Adrenal gland (tissue), 12 donors: ENCODE measurements around the gene ADGRB3. TPM values are rescaled to one million over a fixed set of nuclear protein-coding genes. Genes with fewer than 3 reads are reported as not detected.

Experiments used
- DNase-seq, 7 donors: peaks; one replicate each; pipeline ENCODE4 v3.0.0-alpha.2; 2019 to 2020
- H3K27ac ChIP-seq, 5 donors: fragments of 200-600 bp; sonication (generic) in 4 of 5; 1 replicate in 3 of 5; 2 replicates in 2 of 5; pipeline versions ENCODE4 v1.5.1 to v1.8.0; 2016 to 2020; ENCODE audit warnings: mild to moderate bottlenecking in 1 of 5
- H3K27me3 ChIP-seq: fragments of 200-600 bp; 2 replicates; pipeline ENCODE4 v1.8.0; 2021
- H3K36me3 ChIP-seq, 2 donors: fragments of 200-600 bp; replicated peaks in 1 of 2; 1 replicate in 1 of 2; 2 replicates in 1 of 2; pipeline versions ENCODE4 v1.5.1 to v1.8.0; 2018 to 2022
- H3K4me1 ChIP-seq, 2 donors: fragments of 200-600 bp; replicated peaks in 1 of 2; 1 replicate in 1 of 2; 2 replicates in 1 of 2; pipeline versions ENCODE4 v1.5.1 to v1.8.0; 2018 to 2021
- H3K4me3 ChIP-seq, 4 donors: fragments of 200-600 bp; sonication (generic) in 3 of 4; one replicate each; pipeline ENCODE4 v1.5.1; 2016 to 2018
- H3K9me3 ChIP-seq, 3 donors: fragments of 200-600 bp; sonication (generic) in 1 of 3; replicated peaks in 1 of 3; 1 replicate in 2 of 3; 2 replicates in 1 of 3; pipeline versions ENCODE4 v1.5.1 to v1.8.0; 2016 to 2021
- CTCF ChIP-seq, 6 experiments: fragments of 450-650 bp in 4 of 6; fragments of 200-600 bp in 2 of 6; sonication (generic) in 1 of 6; IDR thresholded peaks; 1 replicate in 5 of 6; 2 replicates in 1 of 6; pipeline versions ENCODE4 v1.5.1 to v1.8.0; 2016 to 2021; ENCODE audit warnings: antibody characterized with exemption in 6 of 6, mild to moderate bottlenecking in 2 of 6, moderate library complexity in 1 of 6
- POLR2A ChIP-seq, 2 donors: fragments of 450-650 bp; IDR thresholded peaks; one replicate each; pipeline ENCODE4 v1.6.1; 2017; ENCODE audit warnings: antibody characterized with exemption in 2 of 2, mild to moderate bottlenecking in 2 of 2, moderate library complexity in 1 of 2
- WGBS, 4 donors: extraction: QIAGEN DNeasy Blood & Tissue Kit in 2 of 4; methylation state at CpG; one replicate each; pipeline versions ENCODE4 v1.1.5 to v1.1.7; 2013 to 2017; 5-methylcytosine and 5-hydroxymethylcytosine counted together
- intact Hi-C, 2 donors: fragments of 100-400 bp; cut with DNase I; formaldehyde crosslinking; loops; one replicate each; pipeline versions ENCODE4 v1.14.1 to v1.15.0; 2022 to 2023
- polyA plus RNA-seq, 3 donors: library from polyadenylated mRNA; stranded (reverse); fragments of 200-250 nt in 2 of 3; fragments of 350-450 nt in 1 of 3; fragmentation: Illumina TruSeq in 1 of 3; extraction: RNeasy Lipid Tissue Mini Kit (QIAGEN cat#74804) in 1 of 3; gene quantifications; one replicate each; pipeline ENCODE4 v1.2.3, GENCODE V29; 2013 to 2014
- total RNA-seq, 9 donors: library from RNA; depleted of rRNA in 4 of 9; stranded (reverse); fragments of >200 nt in 4 of 9; fragments of 120-200 nt in 1 of 9; fragmentation: NEBNext Ultra II Directional in 1 of 9; extraction: Animal tissue kit (Norgen Biotek cat#: 25700) in 1 of 9; gene quantifications; one replicate each; pipeline versions ENCODE4 v1.1.0 to v1.2.4, GENCODE V29; 2013 to 2023
- donor health status: healthy with polysubstance abuse.
- donor health status: Bipolar disorder and iron deficiency.
- donor health status: DM: yes; HTN: yes; CAD: no.
- donor health status: DM: no; HTN: no; CAD: no.
- donor health status: DM: no; HTN: no; CAD: no.
- donor health status: DM: yes; HTN: yes; CAD: no.

The ADGRB3 gene
- total and polyA plus RNA-seq, 12 donors = 1.3 to 9.0 (median 3.1) TPM

DNA sequence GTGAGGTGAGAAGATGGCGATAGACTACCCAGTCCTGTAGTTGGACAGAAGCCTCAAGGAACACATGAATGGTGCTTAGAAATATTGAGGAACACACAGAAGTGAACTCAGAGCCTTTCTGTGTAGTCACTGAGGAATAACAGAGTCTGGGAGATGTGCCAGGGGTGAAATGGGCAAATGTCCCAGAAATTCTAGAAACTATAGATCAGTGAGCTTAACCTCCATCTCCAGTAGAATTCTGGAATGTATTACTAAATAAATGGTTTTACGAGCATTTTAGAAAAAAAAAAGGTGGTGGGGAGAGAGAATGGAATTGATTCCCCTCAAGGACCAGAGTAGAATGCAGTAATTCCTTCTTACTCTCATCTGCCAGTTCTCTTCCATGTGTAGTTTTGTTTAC, 781.7 kb downstream of the ADGRB3 start:
- Histone ChIP-seq H3K36me3 (no peaks in the 10 kb centered on the region), H3K27ac (no peak overlapping the region), H3K4me1 (no peaks in the 10 kb centered on the region), H3K9me3 (no peaks in the 10 kb centered on the region), H3K27me3 (no peaks in the 10 kb centered on the region), H3K4me3 (no peak overlapping the region)
- DNase-seq = peak in 4 of 7 donors; percentile 8 to 30 (median 21)
- 50 to 58% (median 57%) methylated on average over 2 of the region's 2 CpGs for WGBS, 4 donors
- TF ChIP-seq CTCF (IDR thresholded peaks at IDR 0.05) (no peak), POLR2A (IDR thresholded peaks at IDR 0.05) (no peak)
- intact Hi-C loops = no loop called here

DNA sequence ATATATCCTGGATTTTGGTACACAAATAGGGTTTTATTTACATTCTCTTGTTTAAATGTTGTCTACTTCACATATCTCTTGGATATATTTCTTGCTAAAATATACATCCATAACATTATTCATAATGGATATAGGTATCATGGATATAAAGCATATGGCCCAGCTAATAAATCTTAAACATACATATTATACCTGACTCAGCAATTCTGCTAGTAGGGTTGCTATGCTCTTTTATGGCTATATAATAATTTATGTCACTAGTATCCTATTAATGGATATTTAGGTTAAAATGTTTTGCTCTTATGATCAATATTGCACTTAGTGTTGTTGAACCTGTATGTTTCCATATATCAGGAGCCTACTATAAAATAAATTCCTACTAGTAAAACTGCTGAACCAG, 786.2 kb downstream of the ADGRB3 start:
- DNase-seq = no peak
- intact Hi-C loops = no loop called here
- no peaks in the 10 kb centered on the region for H3K9me3 ChIP-seq
- H3K27ac ChIP-seq = no peak overlapping the region
- H3K36me3 ChIP-seq = no peaks in the 10 kb centered on the region
- H3K4me3 ChIP-seq = no peak overlapping the region
- no peaks in the 10 kb centered on the region for H3K4me1 ChIP-seq
- H3K27me3 ChIP-seq = no peaks in the 10 kb centered on the region
- TF ChIP-seq CTCF (IDR thresholded peaks at IDR 0.05) = no peak
- TF ChIP-seq POLR2A (IDR thresholded peaks at IDR 0.05) = no peak

DNA sequence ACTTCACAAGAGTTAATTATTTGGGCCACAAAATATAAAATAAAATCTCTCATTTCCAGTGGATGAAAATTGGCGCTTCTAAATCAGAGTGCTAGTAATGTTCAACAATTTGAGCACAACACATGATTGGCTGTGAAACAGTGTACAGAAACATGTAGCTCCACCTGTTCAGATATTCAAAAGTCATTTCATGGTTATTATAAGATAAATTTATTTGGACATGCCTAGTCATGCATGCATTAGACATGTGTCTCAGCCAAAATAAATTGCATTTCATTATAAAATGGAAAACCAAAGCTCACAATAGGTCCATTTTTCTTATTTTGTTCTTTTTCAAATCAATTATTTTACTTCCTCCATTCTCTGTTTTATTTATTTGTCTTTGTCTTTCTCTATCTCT, 786.9 kb downstream of the ADGRB3 start:
- H3K4me1 ChIP-seq = no peaks in the 10 kb centered on the region
- WGBS, 4 donors = 88 to 97% (median 91%) methylated on average over 1 of the region's 1 CpG
- no peak overlapping the region for H3K27ac ChIP-seq
- H3K27me3 ChIP-seq = no peaks in the 10 kb centered on the region
- no peak overlapping the region for H3K4me3 ChIP-seq
- no peaks in the 10 kb centered on the region for H3K9me3 ChIP-seq
- H3K36me3 ChIP-seq = no peaks in the 10 kb centered on the region
- DNase-seq = no peak
- intact Hi-C loops = no loop called here
- TF ChIP-seq POLR2A (IDR thresholded peaks at IDR 0.05) (no peak), CTCF (IDR thresholded peaks at IDR 0.05) (no peak)

GRCh38 chr6:69422475-69422874, 787.4 kb downstream of the ADGRB3 start:
- H3K4me3 ChIP-seq = no peak overlapping the region
- intact Hi-C loops = no loop called here
- no peaks in the 10 kb centered on the region for H3K36me3 ChIP-seq
- 53 to 65% (median 54%) methylated on average over 3 of the region's 3 CpGs for WGBS, 4 donors
- TF ChIP-seq POLR2A (IDR thresholded peaks at IDR 0.05) = no peak
- TF ChIP-seq CTCF (IDR thresholded peaks at IDR 0.05) = no peak
- no peaks in the 10 kb centered on the region for H3K9me3 ChIP-seq
- peak in 1 of 7 donors; percentile 53 for DNase-seq
- H3K27ac ChIP-seq = no peak overlapping the region
- no peaks in the 10 kb centered on the region for H3K27me3 ChIP-seq
- no peaks in the 10 kb centered on the region for H3K4me1 ChIP-seq
